ENCODE results near the gene SEMA4D.

The SEMA4D gene

DNA sequence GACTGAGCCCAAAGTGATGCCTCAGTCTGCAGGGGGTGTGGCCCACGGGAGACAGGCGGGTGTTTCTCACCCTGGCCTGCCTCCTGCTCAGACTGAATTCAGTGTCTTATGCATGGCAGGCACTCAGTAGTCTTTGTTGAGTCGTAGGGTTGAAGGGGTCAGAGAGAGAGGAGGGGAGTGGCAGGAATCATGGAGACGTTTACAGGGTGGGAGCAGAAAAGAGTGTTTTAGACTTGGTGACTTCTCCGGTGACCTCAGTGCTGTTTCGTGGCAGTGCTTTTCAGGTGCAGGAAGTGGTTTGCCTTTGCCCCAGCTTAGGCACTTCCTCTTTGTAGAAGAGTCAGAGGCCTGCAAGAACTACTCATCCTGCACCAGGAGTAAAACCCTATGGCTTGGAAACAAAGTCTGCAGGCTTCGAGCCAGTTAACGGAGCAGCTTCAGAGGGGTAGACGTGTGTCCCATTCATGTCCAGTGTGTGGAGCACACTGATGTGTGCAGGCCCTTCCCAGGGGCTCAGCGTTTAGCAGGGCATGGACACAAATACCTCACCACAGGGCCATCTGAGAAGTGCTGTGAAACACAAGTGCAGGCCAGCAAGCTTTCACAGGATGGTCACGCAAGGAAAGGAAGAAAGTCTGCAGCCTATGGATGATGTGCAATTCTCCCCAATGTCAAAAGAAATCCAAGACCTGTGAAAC is 24.5 kb upstream of the SEMA4D start:
- Histone ChIP-seq H3K4me3 (ENCODE audit: low read length) (no peak overlapping the region), H3K56ac (ENCODE audit: low read length) (no peak overlapping the region), H2BK120ac (ENCODE audit: low read depth, low read length) (no peak overlapping the region), H2BK5ac (ENCODE audit: low read length) (no peak overlapping the region), H3K36me3 (ENCODE audit: control insufficient read depth, insufficient read depth, low read length) (no peaks in the 10 kb centered on the region), H3K4me1 (ENCODE audit: control insufficient read depth, low read depth, low read length) (no peaks in the 10 kb centered on the region), H2BK15ac (replicated peaks; ENCODE audit: low read depth) (no peak overlapping the region), H3K9ac (ENCODE audit: low read length) (no peak overlapping the region), H3K23ac (ENCODE audit: low read length) (no peak overlapping the region), H3K4me2 (ENCODE audit: low read length) (no peak overlapping the region), H3K4ac (ENCODE audit: low read depth, low read length) (no peak overlapping the region), H4K8ac (ENCODE audit: low read depth, low read length) (no peak overlapping the region), H3K79me1 (ENCODE audit: low read length) (no peaks in the 10 kb centered on the region), H4K5ac (ENCODE audit: low read length) (no peak overlapping the region), H2AK5ac (ENCODE audit: low read length) (no peak overlapping the region), H3K27ac (ENCODE audit: low read depth, low read length) (no peak overlapping the region), H3K27me3 (ENCODE audit: insufficient read depth, low read length, poor library complexity) (no peaks in the 10 kb centered on the region), H3K79me2 (ENCODE audit: control insufficient read depth, insufficient read depth, low read length) (no peaks in the 10 kb centered on the region), H3K18ac (ENCODE audit: low read length) (no peak overlapping the region)
- DNase-seq = no peak
- no CpG with 5 or more reads among the region's 11 CpGs for WGBS (ENCODE audit: extremely low coverage, insufficient coverage, low lambda C conversion rate)

DNA sequence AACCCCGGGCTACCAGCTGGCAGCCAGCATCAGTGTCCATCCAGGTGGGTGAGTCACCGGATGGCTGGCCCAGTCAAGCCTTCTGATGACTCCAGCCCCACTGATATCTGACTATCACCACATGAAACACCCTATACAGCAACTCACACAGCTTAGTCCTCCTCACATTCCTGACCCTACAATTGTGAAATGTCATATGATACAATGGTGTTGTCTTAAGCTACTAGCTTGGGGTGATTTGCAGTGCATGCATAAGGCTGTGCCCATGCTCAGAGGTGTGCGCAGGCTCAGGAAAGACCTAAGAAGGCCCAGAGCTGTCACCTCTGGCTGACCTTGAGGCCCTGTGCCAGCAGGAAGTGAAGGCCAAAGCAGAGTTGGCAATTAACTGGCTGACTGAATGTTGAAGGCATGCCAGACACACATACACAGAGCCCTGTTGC is 21.5 kb upstream of the SEMA4D start:
- no peak overlapping the region for H3K27ac ChIP-seq (ENCODE audit: low read depth, low read length)

DNA sequence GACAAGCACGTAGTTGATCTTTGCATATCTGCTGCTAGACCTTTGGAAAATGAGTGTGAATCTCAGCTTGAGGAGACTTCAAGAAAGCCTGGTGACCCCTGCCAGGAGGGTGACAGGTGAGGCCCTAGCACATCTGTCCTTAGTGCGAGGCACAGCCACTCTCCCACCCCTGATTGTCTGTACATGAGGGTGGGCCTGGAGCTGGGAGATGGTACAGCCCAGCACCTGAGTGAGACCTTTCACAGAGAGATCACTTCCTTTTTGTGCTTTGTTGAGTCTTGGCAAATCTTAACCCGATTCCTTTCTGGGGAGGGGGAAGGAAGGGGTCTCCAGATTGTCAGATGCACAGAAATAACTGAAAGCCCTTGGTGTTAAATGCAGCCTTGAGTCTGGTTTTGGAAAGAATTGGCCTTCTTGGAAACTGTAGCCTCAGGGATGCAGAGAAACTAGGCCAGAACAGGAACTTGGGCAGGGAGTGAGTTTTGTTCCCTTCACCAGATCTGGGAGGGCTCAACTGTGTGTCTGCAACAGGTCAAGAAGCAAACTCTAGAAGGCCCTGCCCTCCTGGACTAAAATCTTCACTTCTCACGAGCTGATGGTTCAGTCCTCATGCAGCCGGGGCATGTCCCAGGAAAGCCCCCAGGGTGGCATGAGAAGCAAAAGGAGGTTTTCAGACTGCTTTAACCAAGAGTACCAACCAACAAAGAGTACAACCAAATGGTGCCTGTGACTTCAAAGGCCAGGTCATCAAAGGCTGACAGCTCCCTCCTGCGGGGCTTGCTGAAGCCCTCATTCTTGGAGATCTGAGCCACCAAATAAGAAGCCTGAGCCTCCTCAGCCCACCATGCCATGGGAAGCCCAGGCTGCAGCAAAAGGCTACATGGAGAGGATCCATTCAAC is 20.8 kb upstream of the SEMA4D start:
- Histone ChIP-seq H3K18ac (ENCODE audit: low read length) (no peak overlapping the region), H3K27me3 (ENCODE audit: insufficient read depth, low read length, poor library complexity) (no peaks in the 10 kb centered on the region), H4K8ac (ENCODE audit: low read depth, low read length) (no peak overlapping the region), H3K4me3 (ENCODE audit: low read length) (no peak overlapping the region), H3K79me1 (ENCODE audit: low read length) (no peaks in the 10 kb centered on the region), H3K27ac (ENCODE audit: low read depth, low read length) (no peak overlapping the region), H2BK5ac (ENCODE audit: low read length) (no peak overlapping the region), H3K23ac (ENCODE audit: low read length) (no peak overlapping the region), H3K4me1 (ENCODE audit: control insufficient read depth, low read depth, low read length) (no peaks in the 10 kb centered on the region), H3K4ac (ENCODE audit: low read depth, low read length) (no peak overlapping the region), H2AK5ac (ENCODE audit: low read length) (no peak overlapping the region), H3K36me3 (ENCODE audit: control insufficient read depth, insufficient read depth, low read length) (no peaks in the 10 kb centered on the region), H3K9ac (ENCODE audit: low read length) (no peak overlapping the region), H4K5ac (ENCODE audit: low read length) (no peak overlapping the region), H3K79me2 (ENCODE audit: control insufficient read depth, insufficient read depth, low read length) (no peaks in the 10 kb centered on the region), H3K56ac (ENCODE audit: low read length) (no peak overlapping the region), H2BK120ac (ENCODE audit: low read depth, low read length) (no peak overlapping the region), H3K4me2 (ENCODE audit: low read length) (no peak overlapping the region), H2BK15ac (replicated peaks; ENCODE audit: low read depth) (no peak overlapping the region)
- DNase-seq = no peak
- no CpG with 5 or more reads among the region's 6 CpGs for WGBS (ENCODE audit: extremely low coverage, insufficient coverage, low lambda C conversion rate)

More for the DNA sequence above, 21.5 kb upstream of the SEMA4D start:
- no peaks in the 10 kb centered on the region for H3K79me1 ChIP-seq (ENCODE audit: low read length)
- no CpG with 5 or more reads among the region's 3 CpGs for WGBS (ENCODE audit: extremely low coverage, insufficient coverage, low lambda C conversion rate)
- no peaks in the 10 kb centered on the region for H3K79me2 ChIP-seq (ENCODE audit: control insufficient read depth, insufficient read depth, low read length)
- H3K36me3 ChIP-seq (ENCODE audit: control insufficient read depth, insufficient read depth, low read length) = no peaks in the 10 kb centered on the region
- H3K9ac ChIP-seq (ENCODE audit: low read length) = no peak overlapping the region
- H4K5ac ChIP-seq (ENCODE audit: low read length) = no peak overlapping the region
- H3K27me3 ChIP-seq (ENCODE audit: insufficient read depth, low read length, poor library complexity) = no peaks in the 10 kb centered on the region
- H4K8ac ChIP-seq (ENCODE audit: low read depth, low read length) = no peak overlapping the region
- no peak overlapping the region for H2BK5ac ChIP-seq (ENCODE audit: low read length)
- DNase-seq = no peak
- no peak overlapping the region for H2AK5ac ChIP-seq (ENCODE audit: low read length)
- H3K4me3 ChIP-seq (ENCODE audit: low read length) = no peak overlapping the region
- no peak overlapping the region for H3K4me2 ChIP-seq (ENCODE audit: low read length)
- no peak overlapping the region for H3K23ac ChIP-seq (ENCODE audit: low read length)
- no peak overlapping the region for H2BK120ac ChIP-seq (ENCODE audit: low read depth, low read length)
- no peak overlapping the region for H3K18ac ChIP-seq (ENCODE audit: low read length)
- no peak overlapping the region for H3K4ac ChIP-seq (ENCODE audit: low read depth, low read length)
- no peaks in the 10 kb centered on the region for H3K4me1 ChIP-seq (ENCODE audit: control insufficient read depth, low read depth, low read length)
- H2BK15ac ChIP-seq (replicated peaks; ENCODE audit: low read depth) = no peak overlapping the region
- no peak overlapping the region for H3K56ac ChIP-seq (ENCODE audit: low read length)

DNA sequence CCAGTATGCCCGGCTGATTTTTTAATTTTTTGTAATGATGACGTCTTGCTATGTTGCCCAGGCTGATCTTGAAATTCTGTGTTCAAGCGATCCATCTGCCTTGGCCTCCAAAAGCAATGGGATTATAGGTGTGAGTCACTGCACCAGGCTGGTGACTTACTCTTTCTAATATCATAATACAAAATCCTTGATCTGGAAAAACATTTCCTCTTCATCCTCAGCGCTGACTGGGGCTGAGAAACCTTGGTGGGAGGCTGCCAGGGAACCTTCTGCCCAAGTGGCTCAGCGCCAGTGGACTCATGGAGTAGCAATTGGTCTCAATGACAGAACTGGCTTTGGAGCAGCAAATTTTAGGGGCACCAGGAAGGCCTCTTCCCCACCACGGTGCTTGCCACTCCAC is 17.5 kb upstream of the SEMA4D start:
- Histone ChIP-seq H3K56ac (ENCODE audit: low read length) (no peak overlapping the region), H3K9ac (ENCODE audit: low read length) (no peak overlapping the region), H3K18ac (ENCODE audit: low read length) (no peak overlapping the region), H3K4me2 (ENCODE audit: low read length) (no peak overlapping the region), H3K4ac (ENCODE audit: low read depth, low read length) (no peak overlapping the region), H3K79me2 (ENCODE audit: control insufficient read depth, insufficient read depth, low read length) (no peaks in the 10 kb centered on the region), H3K27ac (ENCODE audit: low read depth, low read length) (no peak overlapping the region), H3K23ac (ENCODE audit: low read length) (no peak overlapping the region), H3K4me3 (ENCODE audit: low read length) (no peak overlapping the region), H2BK15ac (replicated peaks; ENCODE audit: low read depth) (no peak overlapping the region), H3K27me3 (ENCODE audit: insufficient read depth, low read length, poor library complexity) (no peaks in the 10 kb centered on the region), H3K4me1 (ENCODE audit: control insufficient read depth, low read depth, low read length) (no peaks in the 10 kb centered on the region), H2AK5ac (ENCODE audit: low read length) (no peak overlapping the region), H2BK5ac (ENCODE audit: low read length) (no peak overlapping the region), H4K5ac (ENCODE audit: low read length) (no peak overlapping the region), H3K79me1 (ENCODE audit: low read length) (no peaks in the 10 kb centered on the region), H2BK120ac (ENCODE audit: low read depth, low read length) (no peak overlapping the region), H4K8ac (ENCODE audit: low read depth, low read length) (no peak overlapping the region), H3K36me3 (ENCODE audit: control insufficient read depth, insufficient read depth, low read length) (no peaks in the 10 kb centered on the region)
- no CpG with 5 or more reads among the region's 6 CpGs for WGBS (ENCODE audit: extremely low coverage, insufficient coverage, low lambda C conversion rate)
- no peak for DNase-seq

DNA sequence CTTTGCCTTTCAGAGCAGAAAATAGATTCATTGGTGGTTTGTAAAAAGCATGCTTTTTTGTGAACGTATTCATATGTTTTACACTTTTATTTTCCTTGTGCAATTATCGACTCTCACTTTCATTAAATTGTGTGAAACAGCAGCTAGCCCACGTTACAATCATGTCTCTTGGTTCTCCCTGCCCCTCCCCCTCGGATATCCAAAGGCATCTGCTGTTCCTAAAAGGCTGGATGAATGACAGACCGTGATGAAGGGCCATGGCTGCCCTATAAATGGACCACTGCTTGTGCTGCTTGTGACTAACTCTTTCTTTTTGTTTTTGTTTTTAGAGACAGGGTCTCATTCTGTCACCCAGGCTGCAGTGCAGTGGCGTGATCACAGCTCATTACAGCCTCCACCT is 17.0 kb upstream of the SEMA4D start:
- no peaks in the 10 kb centered on the region for H3K36me3 ChIP-seq (ENCODE audit: control insufficient read depth, insufficient read depth, low read length)
- no peak overlapping the region for H3K18ac ChIP-seq (ENCODE audit: low read length)
- no peak overlapping the region for H3K4me3 ChIP-seq (ENCODE audit: low read length)
- WGBS (ENCODE audit: extremely low coverage, insufficient coverage, low lambda C conversion rate) = no CpG with 5 or more reads among the region's 6 CpGs
- no peaks in the 10 kb centered on the region for H3K79me1 ChIP-seq (ENCODE audit: low read length)
- H4K5ac ChIP-seq (ENCODE audit: low read length) = no peak overlapping the region
- H2BK5ac ChIP-seq (ENCODE audit: low read length) = no peak overlapping the region
- H3K56ac ChIP-seq (ENCODE audit: low read length) = no peak overlapping the region
- H3K27ac ChIP-seq (ENCODE audit: low read depth, low read length) = no peak overlapping the region
- no peak overlapping the region for H2BK15ac ChIP-seq (replicated peaks; ENCODE audit: low read depth)
- no peak overlapping the region for H3K23ac ChIP-seq (ENCODE audit: low read length)
- no peak overlapping the region for H2AK5ac ChIP-seq (ENCODE audit: low read length)
- H2BK120ac ChIP-seq (ENCODE audit: low read depth, low read length) = no peak overlapping the region
- no peak overlapping the region for H4K8ac ChIP-seq (ENCODE audit: low read depth, low read length)
- H3K4me1 ChIP-seq (ENCODE audit: control insufficient read depth, low read depth, low read length) = no peaks in the 10 kb centered on the region
- no peak overlapping the region for H3K9ac ChIP-seq (ENCODE audit: low read length)
- no peak overlapping the region for H3K4me2 ChIP-seq (ENCODE audit: low read length)
- no peaks in the 10 kb centered on the region for H3K27me3 ChIP-seq (ENCODE audit: insufficient read depth, low read length, poor library complexity)
- no peaks in the 10 kb centered on the region for H3K79me2 ChIP-seq (ENCODE audit: control insufficient read depth, insufficient read depth, low read length)
- H3K4ac ChIP-seq (ENCODE audit: low read depth, low read length) = no peak overlapping the region
- DNase-seq = no peak

Measured in mesendoderm (in vitro differentiated cells).